C4-2B (cell line): ENCODE data around the gene CRB1.
"Not testable (repeated sequence)": the region's sequence is repeated elsewhere in the genome, so short reads cannot be mapped to it uniquely, and the experiment has no call there.

Experiments
- ZFX ChIP-seq: fragments of 450-650 bp; IDR thresholded peaks from 2 replicates; pipeline ENCODE4 v1.6.1; 2017
- TF ChIP-seq, protein P1 (sequence below): fragments of 450-650 bp; conservative IDR thresholded peaks from 2 replicates; pipeline ENCODE4 v1.5.1; 2017; ENCODE audit warnings: mild to moderate bottlenecking

DNA sequence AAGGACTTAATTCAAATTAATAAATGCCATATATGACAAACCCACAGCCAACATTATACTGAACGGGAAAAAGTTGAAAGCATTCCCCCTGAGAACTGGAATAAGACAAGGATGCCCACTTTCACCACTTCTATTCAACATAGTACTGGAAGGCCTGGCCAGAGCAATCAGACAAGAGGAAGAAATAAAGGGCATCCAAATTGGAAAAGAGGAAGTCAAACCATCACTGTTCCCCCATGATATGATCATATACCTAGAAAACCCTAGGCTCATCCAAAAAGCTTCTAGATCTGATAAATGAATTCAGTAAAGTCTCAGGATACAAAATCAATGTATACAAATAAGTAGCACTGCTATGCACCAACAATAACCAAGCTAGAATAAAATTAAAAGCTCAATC is 223.5 kb downstream of the CRB1 start:
- TF ChIP-seq, protein P1, sequence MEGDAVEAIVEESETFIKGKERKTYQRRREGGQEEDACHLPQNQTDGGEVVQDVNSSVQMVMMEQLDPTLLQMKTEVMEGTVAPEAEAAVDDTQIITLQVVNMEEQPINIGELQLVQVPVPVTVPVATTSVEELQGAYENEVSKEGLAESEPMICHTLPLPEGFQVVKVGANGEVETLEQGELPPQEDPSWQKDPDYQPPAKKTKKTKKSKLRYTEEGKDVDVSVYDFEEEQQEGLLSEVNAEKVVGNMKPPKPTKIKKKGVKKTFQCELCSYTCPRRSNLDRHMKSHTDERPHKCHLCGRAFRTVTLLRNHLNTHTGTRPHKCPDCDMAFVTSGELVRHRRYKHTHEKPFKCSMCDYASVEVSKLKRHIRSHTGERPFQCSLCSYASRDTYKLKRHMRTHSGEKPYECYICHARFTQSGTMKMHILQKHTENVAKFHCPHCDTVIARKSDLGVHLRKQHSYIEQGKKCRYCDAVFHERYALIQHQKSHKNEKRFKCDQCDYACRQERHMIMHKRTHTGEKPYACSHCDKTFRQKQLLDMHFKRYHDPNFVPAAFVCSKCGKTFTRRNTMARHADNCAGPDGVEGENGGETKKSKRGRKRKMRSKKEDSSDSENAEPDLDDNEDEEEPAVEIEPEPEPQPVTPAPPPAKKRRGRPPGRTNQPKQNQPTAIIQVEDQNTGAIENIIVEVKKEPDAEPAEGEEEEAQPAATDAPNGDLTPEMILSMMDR = not testable (repeated sequence)
- not testable (repeated sequence) for TF ChIP-seq ZFX
